HUES64 (cell line): ENCODE results near the gene TPH1.
A peak's percentile ranks its signal among the peaks of the same experiment; 100 is the strongest.

Experiments
- H3K27ac ChIP-seq: 2 replicates; pipeline ENCODE4 v1.7.0; 2013; ENCODE audit warnings: low read depth, low read length, inconsistent platforms
- H3K27me3 ChIP-seq: 2 replicates; pipeline ENCODE4 v1.6.1; 2013; ENCODE audit warnings: mild to moderate bottlenecking, low read length; ENCODE audit not compliant: insufficient read depth
- H3K36me3 ChIP-seq: 2 replicates; pipeline ENCODE4 v1.6.1; 2013; ENCODE audit warnings: mild to moderate bottlenecking, low read length; ENCODE audit not compliant: insufficient read depth
- H3K4me1 ChIP-seq: 2 replicates; pipeline ENCODE4 v1.6.1; 2013; ENCODE audit warnings: mild to moderate bottlenecking, low read length, moderate library complexity; ENCODE audit not compliant: insufficient read depth
- H3K4me3 ChIP-seq: 2 replicates; pipeline ENCODE4 v1.5.1; 2013; ENCODE audit warnings: mild to moderate bottlenecking, low read length, moderate library complexity
- H3K9ac ChIP-seq: 2 replicates; pipeline ENCODE4 v1.6.1; 2013; ENCODE audit warnings: mild to moderate bottlenecking, low read depth, low read length
- H3K9me3 ChIP-seq: 2 replicates; pipeline ENCODE4 v1.6.1; 2013; ENCODE audit warnings: low read depth, low read length; ENCODE audit not compliant: insufficient read depth
- WGBS: fragments of 150-250, 120-280 bp; methylation state at CpG from one replicate; pipeline ENCODE4 v1.1.7; 2013; ENCODE audit warnings: missing lambda C conversion rate; 5-methylcytosine and 5-hydroxymethylcytosine counted together

TPH1 gene

DNA sequence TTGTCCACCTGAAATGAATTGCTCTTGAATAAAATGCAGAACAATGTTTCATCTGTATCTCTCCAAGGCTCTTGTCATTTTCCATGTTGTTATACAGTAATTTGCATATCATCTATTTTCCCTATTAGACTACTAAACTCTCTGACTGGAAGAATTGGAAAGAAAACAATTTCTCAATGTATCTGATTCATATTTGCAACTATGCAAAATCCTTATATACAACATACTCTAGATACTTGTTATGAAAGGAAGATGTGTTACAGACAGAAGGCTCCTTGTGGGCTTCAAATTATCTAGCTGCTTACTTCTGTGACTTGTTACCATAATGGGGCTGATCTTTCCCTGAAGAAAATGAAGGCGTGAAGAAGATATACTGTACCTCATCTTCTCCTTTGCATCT is 23.6 kb downstream of the TPH1 start:
- Histone ChIP-seq H3K27ac (no peak overlapping the region), H3K4me3 (no peak overlapping the region), H3K4me1 (no peaks in the 10 kb centered on the region), H3K9me3 (no peaks in the 10 kb centered on the region), H3K9ac (no peak overlapping the region), H3K36me3 (no peaks in the 10 kb centered on the region), H3K27me3 (no peaks in the 10 kb centered on the region)
- WGBS = no CpG with 5 or more reads among the region's 1 CpG

DNA sequence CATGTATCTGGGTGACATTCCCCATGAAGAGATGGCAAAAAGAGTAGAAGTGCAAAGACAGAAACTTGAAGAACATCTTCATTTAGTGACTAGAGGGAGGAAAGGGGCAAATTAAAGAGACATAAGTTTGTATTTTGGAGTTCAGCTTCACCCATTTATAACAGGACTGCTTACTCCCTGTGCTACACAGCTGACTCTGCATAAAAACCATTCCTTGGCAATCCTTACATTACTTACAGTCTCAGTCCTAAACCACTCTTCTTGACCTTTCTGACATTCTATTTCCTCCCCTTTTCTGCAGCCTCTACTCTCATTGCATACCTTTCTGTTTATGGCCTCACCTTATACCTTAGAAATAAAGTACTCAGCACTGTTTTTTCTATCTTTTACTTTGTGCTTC is 26.4 kb downstream of the TPH1 start:
- no peak overlapping the region for H3K4me3 ChIP-seq
- H3K9ac ChIP-seq = no peak overlapping the region
- no peaks in the 10 kb centered on the region for H3K36me3 ChIP-seq
- H3K9me3 ChIP-seq = no peaks in the 10 kb centered on the region
- H3K4me1 ChIP-seq = no peaks in the 10 kb centered on the region
- H3K27ac ChIP-seq = no peak overlapping the region
- H3K27me3 ChIP-seq = peaks cover 21% of the 10 kb centered on the region

DNA sequence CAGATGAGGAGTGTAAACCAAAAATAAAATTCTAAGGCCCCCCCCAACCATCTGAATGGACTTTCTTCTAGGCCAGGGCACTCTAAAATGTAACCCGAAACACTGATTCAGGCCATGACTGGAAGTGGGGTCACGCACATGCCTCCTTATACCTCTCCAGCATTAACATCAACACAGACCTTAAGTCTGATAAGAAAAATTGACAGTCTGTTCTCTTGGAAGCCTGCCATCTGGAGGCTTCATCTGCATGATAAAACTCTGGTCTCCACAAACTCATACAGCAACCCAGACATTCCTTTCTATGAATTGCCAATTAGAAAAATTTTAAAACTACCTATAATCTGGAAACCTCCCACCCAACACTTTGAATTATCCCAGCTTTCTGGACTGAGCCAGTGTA is 29.3 kb downstream of the TPH1 start:
- Histone ChIP-seq H3K4me1 (peaks cover 3% of the 10 kb centered on the region; the same call in 1 of the 2 replicates), H3K9ac (no peak overlapping the region), H3K36me3 (no peaks in the 10 kb centered on the region), H3K27ac (no peak overlapping the region), H3K27me3 (peaks cover 36% of the 10 kb centered on the region), H3K9me3 (no peaks in the 10 kb centered on the region), H3K4me3 (no peak overlapping the region)
- WGBS = 88% methylated on average over 2 of the region's 2 CpGs

DNA sequence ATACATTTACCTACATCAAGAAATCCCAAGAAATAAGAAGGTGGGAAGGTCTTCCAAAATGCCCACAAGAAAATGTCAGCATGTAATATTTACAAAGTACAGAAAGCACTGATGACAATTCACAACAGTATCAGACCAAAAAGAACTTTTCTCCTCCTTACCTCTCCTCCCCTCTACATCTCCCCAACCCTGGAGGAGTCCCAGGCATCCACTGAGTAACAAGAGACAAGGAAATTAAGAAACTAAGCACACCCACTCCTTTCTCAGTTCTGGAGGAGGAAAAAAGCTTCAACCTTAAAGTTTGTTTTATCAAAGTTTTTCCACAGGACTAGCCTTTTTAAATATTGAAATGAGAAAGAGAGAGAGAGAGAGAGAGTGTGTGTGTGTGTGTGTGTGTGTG is 31.2 kb downstream of the TPH1 start:
- Histone ChIP-seq H3K36me3 (no peaks in the 10 kb centered on the region), H3K27ac (no peak overlapping the region), H3K4me1 (peaks cover 5% of the 10 kb centered on the region; the same call in 1 of the 2 replicates), H3K4me3 (no peak overlapping the region), H3K27me3 (peaks cover 37% of the 10 kb centered on the region), H3K9ac (no peak overlapping the region), H3K9me3 (no peaks in the 10 kb centered on the region)

DNA sequence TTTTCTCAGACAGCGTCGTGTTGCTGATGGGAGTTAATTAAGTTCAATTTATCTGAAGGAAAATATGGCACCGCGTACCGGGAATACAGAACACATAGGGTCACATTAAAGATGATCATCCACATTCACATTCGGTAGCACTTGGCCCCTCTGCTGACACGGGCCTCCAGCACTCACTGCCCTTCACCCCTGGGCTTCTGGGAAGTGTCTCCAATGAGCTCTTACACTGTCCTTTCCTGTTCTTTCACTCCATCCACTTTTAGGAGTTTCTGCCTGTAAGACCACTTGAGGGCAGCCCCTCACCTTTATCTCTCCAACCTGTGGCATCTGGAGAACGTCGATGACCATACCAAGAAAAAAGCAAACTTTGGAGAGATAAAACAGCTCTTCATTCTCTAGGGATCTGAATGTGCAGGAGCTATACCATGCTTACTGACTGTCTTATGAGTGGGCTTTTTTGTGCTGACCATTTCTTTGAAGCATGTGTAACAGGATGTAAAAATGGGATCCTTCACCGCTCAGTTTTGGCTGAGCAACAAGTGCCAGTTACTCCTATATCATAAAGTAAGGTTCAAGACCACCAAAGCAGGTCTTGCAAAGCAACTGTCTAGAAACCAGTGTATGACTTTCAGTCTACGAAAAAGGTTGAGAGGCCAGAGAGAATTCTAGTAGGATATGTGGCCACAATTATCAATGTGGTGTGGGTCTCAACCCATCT is 32.1 kb downstream of the TPH1 start:
- no peak overlapping the region for H3K27ac ChIP-seq

DNA sequence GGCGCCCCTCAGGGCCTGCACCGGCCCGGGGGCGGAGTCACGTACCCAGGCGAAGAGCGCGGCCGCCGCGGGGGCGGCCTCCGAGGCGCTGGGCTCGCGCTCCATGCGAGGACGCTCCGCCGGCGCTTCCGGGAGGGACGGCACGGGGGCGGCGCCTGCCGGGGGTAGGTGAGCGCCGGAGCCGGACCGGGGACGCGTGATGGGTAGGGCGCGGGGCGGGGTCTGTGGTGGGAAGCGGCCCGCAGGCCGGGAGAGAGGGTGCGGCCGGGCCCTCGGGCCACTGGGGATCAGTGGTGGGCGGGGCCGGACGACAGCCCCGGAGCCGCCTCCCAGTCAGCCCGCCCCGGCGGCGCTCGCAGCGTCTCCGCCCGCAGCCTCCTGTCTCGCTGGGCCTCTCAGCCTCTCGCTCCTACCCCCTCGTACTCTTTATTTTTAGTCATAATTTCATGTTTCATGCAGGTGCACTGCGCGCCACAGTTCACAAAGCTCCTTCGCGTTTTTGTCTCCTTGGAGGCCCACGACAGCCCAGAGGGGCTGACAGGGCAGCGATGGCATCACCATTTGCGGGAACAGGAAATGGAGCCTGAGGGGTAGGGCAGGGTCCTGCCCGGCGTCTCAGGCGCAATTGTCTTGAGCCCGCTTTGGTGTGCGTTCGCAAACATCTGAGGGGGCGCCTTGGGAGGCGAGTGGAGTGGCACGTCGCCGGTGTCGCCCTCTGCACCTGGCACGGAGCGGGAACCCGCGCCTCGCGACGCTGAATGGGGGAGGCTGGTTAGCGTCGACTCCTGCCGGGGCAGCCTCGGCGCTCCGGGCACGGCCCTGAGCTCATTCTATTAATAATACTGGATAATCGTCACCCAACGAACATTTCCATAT is 32.9 kb downstream of the TPH1 start, which contains the start of gene SERGEF:
TSS of gene SERGEF (minus strand) at position 142 of the 876 bp plus-strand sequence. CDS start at position 105, 37 bp downstream.
- peak within 1 kb of the TSS; percentile 54 for H3K9ac ChIP-seq
- H3K9me3 ChIP-seq = no peaks in the 10 kb centered on the region

More for the DNA sequence above, 32.1 kb downstream of the TPH1 start:
- Histone ChIP-seq H3K27me3 (peaks cover 37% of the 10 kb centered on the region), H3K36me3 (no peaks in the 10 kb centered on the region), H3K9ac (peak overlapping the region; percentile 10; the same call in 1 of the 2 replicates), H3K9me3 (no peaks in the 10 kb centered on the region), H3K4me1 (peaks cover 5% of the 10 kb centered on the region; the same call in 1 of the 2 replicates), H3K4me3 (peak overlapping the region; percentile 81)
- 26% methylated on average over 9 of the region's 11 CpGs for WGBS

DNA sequence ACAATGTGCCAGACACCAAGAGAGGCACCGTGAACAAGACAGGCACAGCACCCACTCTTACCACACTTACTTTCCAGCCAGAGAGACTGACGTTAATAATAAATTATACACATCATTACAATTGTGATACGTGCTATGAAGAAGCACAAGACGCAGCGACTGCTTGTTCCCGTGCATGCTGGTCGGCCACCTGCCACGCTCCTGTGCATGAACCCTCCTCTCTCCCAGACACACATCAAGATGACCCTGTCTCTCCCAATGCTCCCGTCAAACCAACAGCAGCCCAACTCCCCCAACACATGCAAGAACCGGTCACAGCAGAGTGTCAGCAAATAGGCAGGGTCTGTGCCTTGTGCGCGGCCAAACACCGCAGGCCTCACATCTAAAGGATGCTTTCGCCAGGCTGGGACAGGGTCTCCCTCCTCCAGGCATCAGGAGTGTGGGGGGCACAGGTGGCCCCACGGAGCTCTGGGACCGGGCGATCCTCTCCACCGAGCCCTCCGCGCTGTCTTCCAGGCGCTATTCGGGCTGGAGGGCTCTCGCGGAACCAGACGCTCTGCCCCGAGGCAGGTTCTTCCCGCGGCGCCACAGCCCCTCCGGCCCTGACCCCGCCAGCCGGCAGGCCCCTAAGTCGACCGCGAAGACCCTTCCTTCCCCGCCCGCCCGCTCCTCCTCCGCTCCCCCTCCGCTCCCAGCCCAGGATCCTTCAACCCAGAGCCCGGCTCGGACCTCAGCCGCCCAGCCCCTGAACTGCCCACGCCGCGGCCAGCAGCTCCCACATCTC is 33.8 kb downstream of the TPH1 start:
- Histone ChIP-seq H3K36me3 (0 out of 2 replicates have a peak, but pooled peaks cover 2% of the 10 kb centered on the region), H3K4me3 (peak overlapping the region; percentile 81), H3K4me1 (peaks cover 5% of the 10 kb centered on the region; the same call in 1 of the 2 replicates), H3K9me3 (no peaks in the 10 kb centered on the region), H3K9ac (peak overlapping the region; percentile 54), H3K27ac (peak overlapping the region; percentile 35; the same call in 1 of the 2 replicates), H3K27me3 (peaks cover 37% of the 10 kb centered on the region)
- 7% methylated on average over 46 of the region's 46 CpGs for WGBS

More for the DNA sequence above, 32.9 kb downstream of the TPH1 start, which contains the start of gene SERGEF:
- H3K27ac ChIP-seq = peak within 1 kb of the TSS; percentile 35; the same call in 1 of the 2 replicates
- H3K4me1 ChIP-seq = peaks cover 5% of the 10 kb centered on the region; the same call in 1 of the 2 replicates
- H3K4me3 ChIP-seq = peak within 1 kb of the TSS; percentile 81
- H3K27me3 ChIP-seq = peaks cover 37% of the 10 kb centered on the region
- WGBS = under 1% methylated on average over 91 of the region's 93 CpGs
- no peaks in the 10 kb centered on the region for H3K36me3 ChIP-seq

DNA sequence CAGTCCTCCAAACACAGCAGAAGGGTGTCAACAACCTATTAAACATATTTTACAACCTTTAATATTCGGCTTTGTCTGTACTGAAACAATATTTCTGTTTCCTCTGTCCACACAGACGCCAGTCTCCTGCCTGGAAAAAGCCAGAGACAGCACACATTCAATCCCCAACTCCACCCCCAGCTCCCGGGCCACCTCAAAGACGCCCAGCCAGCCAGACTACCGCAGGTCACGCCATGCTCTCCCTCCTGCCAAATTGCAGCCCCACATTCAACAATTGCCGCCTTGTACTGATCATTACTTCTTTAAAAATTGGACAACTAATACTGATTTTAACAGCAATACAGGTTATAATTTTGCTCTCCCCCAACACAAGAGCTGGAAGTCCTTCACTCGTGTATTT is 34.4 kb downstream of the TPH1 start:
- WGBS = 77% methylated on average over 8 of the region's 8 CpGs
- Histone ChIP-seq H3K9ac (no peak overlapping the region), H3K27me3 (peaks cover 37% of the 10 kb centered on the region), H3K27ac (no peak overlapping the region), H3K36me3 (0 out of 2 replicates have a peak, but pooled peaks cover 4% of the 10 kb centered on the region), H3K4me3 (peak overlapping the region; percentile 81), H3K9me3 (no peaks in the 10 kb centered on the region), H3K4me1 (peaks cover 5% of the 10 kb centered on the region; the same call in 1 of the 2 replicates)

DNA sequence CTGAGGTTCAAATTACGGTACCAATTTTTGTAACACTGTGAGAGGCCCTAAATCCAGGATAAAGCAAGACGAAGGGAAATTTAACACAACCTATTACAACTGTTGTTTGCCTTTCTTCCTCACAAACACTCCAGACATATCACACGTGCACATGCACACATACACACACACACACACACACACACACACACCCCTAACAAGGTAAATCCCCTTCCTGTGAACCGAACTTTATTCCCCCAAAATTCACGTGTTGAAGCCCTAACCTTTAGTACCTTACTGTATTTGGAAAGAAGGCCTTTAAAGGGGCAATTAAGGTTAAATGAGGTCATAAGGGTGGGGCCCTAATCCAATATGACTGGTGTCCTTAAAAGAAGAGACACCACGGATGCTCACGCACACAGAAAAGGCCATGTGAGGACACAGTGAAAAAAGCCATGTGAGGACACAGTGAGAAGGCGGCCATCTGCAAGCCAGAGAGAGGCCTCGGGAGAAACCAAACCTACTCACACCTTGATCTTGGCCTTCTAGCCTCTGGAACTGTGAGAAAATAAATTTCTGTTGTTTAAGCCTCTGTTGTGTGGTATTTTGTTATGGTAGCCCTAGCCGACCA is 35.0 kb downstream of the TPH1 start:
- H3K4me1 ChIP-seq = peaks cover 5% of the 10 kb centered on the region; the same call in 1 of the 2 replicates
- H3K9me3 ChIP-seq = no peaks in the 10 kb centered on the region
- H3K27me3 ChIP-seq = peaks cover 31% of the 10 kb centered on the region
- H3K27ac ChIP-seq = no peak overlapping the region
- 91% methylated on average over 10 of the region's 10 CpGs for WGBS
- H3K4me3 ChIP-seq = no peak overlapping the region
- H3K9ac ChIP-seq = no peak overlapping the region
- H3K36me3 ChIP-seq = 0 out of 2 replicates have a peak, but pooled peaks cover 9% of the 10 kb centered on the region

DNA sequence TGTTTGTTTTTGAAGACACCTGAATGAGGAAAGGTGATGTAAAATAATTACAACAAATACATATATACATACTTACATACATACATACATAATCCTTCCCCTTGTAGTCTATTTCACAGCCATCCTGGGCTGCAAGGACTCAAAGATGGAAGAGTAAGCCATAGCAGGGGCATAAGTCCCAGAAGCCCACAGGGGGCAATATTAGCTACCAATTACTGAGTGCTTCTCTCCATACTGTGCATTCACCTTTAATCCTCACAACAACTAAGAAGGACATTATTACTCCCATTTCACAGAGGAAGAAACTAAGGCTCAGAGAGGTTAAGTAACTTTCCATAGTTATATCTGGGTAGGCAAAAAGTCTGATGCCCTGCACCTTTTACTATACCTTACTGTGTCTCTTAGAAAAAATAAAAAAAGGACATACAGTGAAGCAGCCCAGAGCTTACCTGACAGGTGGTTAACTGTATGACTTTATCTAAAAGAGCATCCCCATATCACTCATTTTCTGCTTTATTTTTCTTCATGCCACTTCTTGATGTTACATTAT is 35.9 kb downstream of the TPH1 start:
- Histone ChIP-seq H3K9me3 (no peaks in the 10 kb centered on the region), H3K36me3 (peaks cover 12% of the 10 kb centered on the region), H3K9ac (no peak overlapping the region)

More for the DNA sequence above, 35.9 kb downstream of the TPH1 start:
- no peak overlapping the region for H3K27ac ChIP-seq
- peaks cover 5% of the 10 kb centered on the region; the same call in 1 of the 2 replicates for H3K4me1 ChIP-seq
- no peak overlapping the region for H3K4me3 ChIP-seq
- peaks cover 22% of the 10 kb centered on the region for H3K27me3 ChIP-seq
